Stimulated activated CD8-positive, alpha-beta memory T cell treated with anti-CD3 and anti-CD28 coated beads, Interleukin-15, amount 100 ng/mL, for 48 hours (primary cell): ENCODE data around the gene DKK2.

Experiments
- DNase-seq, 2 donors: peaks; one replicate each; pipeline ENCODE4 v3.0.0-alpha.2; 2020; ENCODE audit warnings: low read depth in 2 of 2

Gene DKK2

DNA sequence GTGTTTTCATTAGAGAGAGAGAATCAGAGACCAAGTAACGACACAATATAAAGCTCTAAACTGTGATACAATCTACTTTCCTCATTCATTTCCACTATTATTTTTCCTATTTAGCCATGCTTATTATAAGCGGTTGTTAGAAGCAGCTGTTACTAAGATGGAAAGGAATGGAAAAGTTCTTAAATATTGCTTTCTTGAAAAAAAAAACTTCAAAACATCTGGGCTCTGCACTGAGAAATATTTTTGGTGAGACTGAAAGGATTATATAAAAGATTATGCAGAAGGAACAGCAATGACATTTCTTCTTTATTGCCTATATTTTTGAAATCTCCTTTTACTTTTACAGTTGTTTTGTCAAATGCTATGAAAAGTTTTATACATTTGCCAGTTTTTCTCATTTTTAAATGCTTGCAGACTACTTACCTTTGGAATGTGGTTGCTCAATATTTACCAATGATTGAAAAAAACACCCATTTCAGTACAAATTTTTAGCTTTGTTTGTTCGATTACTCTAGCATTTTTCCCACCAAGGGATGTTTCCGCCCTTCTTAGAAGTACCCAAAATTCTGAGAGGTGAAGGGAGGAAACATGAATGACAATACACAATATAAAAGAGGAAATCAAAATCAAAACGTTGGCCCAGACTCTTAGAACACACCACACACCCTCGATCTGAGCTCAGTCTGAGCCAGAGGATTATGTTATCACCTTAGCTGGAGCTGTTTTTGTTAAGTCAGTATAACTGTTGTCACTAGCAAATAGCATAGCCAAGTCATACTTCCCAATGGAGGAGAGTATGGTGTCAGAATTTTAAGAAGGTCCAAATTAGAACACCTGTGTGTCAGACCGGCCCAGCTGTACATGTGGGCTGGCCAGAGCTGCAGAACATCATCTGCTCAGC lies 18.4 kb downstream of the DKK2 start:
- DNase-seq: no peak

DNA sequence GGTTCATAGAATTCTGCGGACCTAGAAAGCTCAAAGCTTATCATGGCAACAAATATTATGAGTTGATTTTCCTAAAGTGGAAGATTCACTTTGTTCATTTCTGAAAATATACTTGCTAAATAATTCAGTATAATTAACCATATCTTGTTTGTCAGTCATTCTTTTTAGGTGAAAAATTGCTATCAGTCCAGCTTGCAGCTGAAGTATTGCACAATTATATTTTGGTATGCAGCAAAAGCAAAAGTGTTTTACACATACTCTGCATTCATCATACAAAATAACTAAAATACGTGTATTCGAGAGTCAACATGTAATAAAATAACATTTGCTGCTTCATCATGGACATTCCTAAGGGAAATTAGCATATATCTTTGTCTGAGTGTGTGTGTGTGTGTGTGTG lies 24.8 kb downstream of the DKK2 start:
- no peak for DNase-seq

DNA sequence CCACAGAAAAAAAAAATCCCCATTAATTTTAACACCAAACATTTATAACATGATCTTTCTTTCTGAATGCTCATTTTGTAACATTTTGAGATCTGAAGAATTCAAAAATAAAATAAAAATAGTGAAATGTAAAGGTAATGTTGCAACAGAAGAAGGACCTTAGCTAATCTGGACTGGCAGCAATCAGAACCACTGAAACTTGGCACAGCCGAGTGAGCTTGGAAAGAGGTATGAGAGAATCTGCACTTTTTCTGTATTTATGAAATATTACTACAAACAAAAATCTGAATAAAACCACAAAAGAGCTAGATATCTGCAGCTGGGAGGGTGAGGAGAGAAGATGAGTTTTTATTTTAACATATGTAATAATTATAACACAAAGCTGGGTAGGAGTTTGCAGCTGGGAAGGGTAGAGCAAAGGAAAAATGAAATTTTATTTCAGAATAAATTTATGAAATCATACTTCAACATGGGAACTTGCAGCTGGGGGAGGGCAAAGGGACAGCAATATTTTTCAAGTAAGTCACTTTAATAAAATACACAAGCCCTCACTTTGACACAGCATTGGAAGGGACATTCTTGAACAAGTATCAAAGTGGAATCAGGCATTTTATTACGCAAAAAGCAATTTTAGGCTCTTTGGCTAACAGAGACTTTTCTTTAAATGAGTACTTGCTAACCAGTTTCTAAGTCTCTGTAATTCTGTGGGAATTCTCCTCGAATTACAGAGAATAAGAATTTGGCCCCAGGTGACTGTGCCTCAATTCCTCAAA lies 26.7 kb downstream of the DKK2 start:
- DNase-seq: no peak

DNA sequence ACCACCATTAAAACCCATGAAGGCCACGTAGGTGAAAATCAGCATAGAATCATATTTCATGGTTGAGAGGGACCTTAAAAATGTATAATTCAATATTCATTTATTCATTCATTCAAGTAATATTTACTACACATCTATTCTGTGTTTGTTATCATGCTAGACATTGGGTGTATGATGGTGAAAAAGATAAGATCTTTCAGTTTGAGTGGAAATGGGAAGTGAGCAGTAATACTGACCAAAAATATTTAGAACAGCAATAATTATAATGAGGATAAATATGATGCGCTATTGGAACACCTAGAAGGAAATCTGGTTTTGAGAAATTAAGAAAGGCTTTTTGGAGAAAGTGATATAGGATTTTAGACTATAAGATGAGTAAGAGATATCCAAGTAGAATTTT lies 28.0 kb downstream of the DKK2 start:
- no peak for DNase-seq

DNA sequence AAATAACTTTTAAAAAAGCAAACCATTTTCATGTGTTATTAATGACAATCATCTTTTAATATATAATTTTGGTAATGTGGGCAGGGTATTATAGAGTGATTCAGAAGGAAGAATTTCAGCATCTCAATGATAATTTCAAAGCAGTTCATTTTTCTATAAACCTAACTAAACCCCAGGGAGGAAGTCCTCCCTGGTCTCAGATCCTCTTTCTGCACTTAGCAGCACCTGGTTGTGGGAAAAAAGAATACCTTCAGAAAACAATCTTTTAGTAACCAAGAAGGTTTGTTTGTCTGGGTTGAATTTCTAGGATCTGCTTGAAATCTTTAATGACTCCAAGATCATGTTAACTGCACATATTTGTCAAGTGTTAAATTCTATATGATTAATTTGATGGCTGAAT lies 29.9 kb downstream of the DKK2 start:
- no peak for DNase-seq

DNA sequence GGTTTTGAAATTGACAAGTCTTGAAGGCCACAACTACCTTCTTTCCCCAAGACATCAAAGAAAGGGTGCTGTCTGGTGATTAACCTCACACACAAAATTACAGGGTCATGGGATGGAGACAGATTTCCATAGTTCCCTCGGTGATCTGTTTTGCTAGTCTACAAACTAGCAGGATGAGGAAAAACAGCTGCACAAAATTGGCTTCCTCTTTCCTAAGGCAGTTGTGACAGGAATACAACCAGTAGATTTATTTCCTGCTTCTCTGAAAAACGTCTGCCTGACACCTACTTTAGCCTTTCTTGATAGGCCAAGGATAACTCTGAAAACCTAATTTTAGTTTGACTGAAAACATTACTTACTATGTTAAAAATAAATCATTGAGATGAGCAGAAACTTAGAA lies 39.6 kb downstream of the DKK2 start:
- no peak for DNase-seq

DNA sequence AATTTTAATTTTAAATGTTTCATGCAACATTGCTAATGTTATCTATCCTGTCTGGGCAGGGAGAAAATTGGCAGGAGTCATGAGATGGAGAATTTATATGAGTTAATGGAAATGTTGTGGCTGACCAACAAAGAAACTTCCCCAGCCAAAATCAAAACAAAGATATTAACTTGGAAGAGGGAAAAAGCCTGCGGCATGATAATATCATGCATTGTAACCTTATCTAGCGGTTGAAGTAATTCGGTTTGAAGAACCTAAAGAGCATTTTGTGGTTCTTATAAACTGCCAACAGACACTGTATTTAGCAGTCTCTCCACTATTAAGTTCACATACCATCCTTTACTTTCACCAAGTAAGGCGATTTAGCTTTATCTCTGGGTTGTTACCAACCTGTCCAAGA lies 42.3 kb downstream of the DKK2 start:
- no peak for DNase-seq

DNA sequence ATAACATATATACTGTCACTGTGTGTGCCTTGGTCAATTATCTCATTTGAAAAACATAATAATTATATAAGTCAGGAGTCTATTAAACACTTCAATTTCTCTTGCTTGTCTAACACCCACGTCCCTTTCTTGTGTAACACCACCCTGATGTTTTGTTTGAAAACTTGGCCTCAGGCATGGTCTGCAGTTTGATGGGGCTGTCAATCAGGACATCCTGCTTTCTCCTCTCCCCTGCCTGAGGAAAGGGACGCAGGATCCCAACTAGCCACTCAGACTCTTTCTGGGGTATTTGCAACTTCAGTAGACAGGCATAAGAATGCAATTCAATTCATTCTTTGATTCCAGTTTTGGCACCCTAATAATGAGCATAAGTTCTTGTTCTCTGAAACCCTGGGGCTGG lies 48.8 kb downstream of the DKK2 start:
- DNase-seq: no peak

DNA sequence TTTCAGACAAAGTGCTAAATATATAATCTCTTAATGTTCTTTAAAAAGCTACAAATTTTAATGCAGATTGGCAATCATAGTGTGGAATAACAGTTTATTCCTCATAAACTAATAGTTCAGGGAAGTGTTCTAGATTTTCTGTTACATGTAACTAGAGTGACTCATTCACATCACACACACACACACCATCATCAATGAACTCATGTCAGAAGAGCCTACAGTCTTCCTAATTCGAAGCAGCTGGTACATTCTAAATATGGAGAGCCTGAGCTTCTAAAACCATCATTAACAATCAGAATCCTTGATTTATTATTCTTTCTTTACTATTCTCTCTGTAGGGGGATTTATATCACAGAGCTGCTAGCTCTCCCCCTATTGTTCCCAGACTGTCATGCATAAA lies 49.6 kb downstream of the DKK2 start:
- no peak for DNase-seq

DNA sequence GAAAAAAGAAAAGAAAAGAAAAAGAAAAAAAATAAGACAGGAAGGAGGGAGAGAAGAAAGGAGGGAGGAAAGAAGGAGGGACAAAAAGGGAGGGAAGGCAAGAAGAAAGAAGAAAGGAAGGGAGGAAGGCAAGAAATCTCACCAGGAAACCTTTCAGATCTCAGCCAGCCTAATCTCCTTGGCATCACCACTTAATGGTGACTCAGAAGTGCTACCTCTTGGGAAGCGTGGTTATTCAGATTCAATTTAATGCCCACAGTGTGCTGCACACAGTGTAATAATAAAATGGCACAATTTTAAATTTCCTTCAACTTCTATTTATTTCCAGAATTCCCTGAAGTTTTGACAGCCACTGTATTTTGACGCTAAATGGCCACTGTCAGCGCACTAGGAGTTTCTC lies 50.3 kb downstream of the DKK2 start:
- no peak for DNase-seq

DNA sequence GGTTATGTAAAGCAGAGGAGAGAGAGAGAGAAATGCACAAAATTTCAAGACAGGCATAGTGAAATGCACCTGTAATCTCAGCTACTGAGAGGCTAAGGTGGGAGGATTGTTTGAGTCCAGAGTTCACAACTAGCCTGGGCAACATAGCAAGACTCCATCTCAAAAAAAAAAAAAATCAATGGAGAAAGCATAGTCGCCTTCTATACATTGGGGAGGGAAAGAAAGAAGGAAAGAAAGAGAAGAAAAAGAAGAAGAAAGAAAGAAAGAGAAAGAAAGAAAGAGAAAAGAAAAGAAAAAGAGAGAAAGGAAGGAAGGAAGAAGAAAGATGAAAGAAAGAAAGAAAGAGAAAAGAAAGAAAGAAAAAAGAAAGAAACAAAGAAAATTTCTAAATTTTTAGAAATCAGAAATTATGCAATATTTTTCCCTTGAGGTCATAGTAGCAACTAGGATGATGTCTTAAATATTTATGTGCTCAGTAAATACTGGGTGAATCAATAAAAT lies 53.4 kb downstream of the DKK2 start:
- no peak for DNase-seq

DNA sequence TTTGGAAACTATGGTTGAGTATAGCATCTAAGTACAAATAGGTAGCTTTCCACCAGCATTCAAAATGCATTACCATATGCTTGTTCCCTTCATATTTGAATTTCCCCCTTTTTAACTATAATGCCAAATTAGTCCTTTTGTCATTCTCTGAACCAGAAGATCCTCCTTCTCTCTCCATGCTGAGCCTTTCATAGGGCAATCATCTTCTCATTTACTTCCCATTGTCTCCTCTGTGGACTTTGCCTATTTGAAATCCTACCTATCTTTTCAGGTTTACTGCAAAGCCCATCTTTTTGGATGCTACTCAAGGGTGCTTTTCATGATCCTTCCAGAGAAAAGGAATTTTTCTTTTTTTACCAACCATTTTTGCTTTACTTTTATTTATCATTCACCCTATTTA lies 54.7 kb downstream of the DKK2 start:
- no peak for DNase-seq

DNA sequence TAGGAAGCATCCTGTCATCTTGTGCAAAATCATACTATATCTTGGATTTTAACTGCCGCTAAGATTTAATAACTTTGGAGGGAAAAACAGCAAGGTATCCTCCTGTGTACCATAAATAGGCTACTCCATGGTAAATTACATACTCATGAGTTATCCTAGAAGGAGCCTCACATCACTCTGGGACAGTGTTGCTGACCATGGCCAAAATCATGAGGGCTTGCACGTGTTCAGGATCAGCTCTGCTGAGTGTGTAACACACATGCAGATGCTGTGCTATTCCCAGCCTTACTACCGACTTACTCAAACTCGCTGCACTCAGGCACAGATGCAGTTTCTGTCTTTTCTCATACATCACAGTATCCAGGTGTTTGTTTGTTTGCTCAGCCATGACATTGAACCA lies 56.6 kb downstream of the DKK2 start:
- DNase-seq: no peak

DNA sequence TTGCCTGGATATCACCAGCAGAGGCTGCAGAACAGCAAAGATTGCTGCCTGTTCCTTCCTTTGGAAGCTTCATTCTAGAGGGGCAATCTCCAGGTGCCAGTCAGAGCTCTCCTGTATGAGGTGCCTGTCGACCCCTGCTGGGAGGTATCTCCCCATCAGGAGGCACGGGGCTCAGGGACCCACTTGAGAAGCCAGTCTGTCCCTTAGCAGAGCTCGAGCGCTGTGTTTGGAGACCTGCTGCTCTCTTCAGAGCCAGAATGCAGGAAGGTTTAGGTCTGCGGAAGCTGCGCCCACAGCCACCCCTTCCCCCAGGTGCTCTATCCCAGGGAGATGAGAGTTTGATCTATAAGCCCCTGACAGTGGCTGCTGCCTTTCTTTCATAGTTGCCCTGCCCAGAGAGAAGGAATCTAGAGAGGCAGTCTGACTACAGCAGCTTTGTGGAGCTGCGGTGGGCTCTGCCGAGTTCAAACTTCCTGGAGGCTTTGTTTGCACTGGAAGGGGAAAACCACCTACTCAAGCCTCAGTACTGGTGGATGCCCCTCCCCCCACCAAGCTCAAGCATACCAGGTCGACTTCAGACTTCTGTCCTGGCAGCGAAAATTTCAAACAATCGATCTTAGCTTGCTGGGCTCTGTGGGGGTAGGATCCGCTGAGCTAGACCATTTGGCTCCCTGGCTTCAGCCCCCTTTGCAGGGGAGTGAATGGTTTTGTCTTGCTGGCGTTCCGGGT lies 57.9 kb downstream of the DKK2 start:
- no peak for DNase-seq

DNA sequence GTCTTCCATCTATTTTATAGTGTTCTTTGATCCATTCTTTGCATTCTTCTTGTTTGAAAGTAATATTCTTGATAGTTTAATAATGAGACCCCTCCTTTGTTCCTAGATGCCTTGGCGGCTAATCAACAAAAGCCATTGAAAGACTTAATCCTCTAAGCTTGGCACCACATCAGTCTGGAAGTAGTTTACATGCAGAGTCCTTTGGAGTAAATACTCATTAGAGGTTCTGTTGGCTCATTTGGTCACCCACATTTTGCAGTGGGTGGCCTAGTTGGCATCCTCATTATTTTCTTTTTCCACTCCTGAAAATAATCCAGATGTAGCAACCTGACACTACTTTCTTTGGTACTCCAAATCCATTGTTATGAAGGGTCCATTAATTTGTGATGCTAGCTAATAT lies 64.5 kb downstream of the DKK2 start:
- no peak for DNase-seq

DNA sequence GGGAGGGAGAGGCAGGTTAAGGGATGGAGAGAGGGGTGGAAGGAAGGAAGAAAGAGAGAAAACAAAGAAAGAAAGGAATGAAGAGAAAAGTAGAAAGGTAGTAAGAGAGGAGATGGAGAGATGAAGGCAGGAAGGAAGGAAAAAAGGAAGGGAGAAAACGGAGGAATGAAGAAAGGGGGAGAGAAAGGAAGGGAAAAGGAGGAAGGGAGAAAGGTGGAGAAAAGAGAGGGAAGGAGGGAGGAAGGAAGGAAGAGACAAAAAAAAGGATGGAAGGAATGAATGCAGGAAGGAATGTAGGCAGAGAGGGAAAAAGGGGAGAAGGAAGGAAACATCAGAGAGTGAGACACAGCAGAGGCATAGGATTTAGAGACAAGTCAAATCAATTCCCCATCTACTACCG lies 68.2 kb downstream of the DKK2 start:
- DNase-seq: no peak

DNA sequence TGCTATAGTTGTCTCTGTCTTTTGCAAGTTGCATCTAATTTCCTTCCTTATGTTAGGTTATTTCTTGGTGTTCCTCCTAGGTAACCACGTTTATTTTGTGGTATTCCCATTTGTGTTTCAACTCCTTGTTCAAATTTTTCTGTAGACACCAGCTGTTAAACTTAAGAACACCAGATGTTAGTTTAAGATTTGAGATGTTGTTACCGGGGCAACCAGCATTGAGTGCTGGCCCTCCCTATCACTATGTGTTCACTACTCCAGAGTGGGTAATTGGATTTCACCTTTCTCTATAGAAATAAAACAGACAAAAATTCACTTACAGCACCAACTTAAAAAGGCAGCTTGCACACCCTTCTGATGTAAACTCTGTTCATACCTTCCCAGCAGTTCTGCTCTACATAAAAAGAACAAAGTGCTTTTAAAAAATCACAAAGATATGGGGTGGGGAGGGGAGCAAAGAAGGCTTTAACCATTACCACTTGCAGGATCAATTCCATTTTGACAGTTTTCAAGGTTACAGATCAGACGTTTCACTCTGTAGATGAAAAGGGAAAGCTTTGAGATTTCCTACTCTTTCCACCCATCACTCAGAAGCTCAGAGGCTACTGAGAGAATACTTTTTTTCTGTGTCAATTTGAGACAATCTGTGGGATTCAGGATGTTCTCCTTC lies 82.9 kb downstream of the DKK2 start:
- DNase-seq: no peak

DNA sequence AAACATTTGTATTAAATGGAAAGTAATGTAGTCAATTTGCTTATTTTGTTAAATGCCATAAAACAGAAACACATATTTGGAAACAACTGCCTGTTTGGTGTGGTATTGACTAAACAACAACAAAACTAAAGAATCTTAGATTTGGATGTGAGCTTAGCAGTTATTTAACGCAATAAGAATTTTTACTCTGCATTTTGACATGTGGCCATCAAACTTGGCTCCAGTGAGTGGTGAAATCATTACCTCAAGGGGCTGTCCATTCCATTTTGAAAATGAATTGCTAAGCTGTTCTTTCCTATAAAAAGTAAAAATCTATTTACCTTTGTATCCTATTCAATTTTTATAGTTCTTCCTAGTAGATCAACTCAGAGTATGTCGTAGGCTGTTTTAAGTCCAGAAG lies 84.2 kb downstream of the DKK2 start:
- no peak for DNase-seq

DNA sequence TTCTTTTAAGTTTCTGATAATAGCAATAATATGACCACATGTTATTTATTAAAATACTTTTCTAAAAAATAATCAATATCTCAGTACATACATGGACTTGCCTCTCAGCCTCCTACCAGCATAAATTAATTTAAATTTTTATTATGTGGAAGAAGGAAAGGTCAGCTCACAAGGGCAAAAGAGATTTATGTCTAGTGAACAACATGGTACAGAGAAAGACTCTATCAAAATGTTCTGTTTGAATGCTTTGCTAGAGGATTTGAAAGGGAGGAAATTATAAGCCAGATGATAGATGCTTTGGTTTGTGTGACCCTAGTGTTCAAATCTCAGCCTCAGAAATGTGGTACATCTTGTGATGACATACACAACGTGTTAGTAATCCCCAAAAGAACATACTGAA lies 94.3 kb downstream of the DKK2 start:
- no peak for DNase-seq

DNA sequence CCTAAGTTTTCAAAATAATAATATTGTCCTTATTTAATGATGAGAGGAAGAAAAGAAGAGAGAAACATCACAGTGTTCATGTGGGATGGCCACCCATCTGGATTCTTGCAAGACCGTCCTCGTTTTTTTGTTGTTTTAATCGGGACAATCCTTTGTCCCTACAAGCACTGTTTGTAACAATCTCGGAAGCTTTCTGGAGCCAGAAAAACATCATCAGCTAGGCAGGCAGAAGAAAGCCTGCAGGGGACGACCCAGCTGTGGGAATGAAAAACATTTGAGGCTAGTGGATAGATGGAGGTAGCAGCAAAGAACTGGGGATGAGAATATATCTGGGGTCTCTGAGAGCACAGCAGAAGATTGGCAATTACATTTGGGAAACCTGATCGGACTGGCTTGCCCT lies 105.6 kb downstream of the DKK2 start:
- DNase-seq: no peak

DNA sequence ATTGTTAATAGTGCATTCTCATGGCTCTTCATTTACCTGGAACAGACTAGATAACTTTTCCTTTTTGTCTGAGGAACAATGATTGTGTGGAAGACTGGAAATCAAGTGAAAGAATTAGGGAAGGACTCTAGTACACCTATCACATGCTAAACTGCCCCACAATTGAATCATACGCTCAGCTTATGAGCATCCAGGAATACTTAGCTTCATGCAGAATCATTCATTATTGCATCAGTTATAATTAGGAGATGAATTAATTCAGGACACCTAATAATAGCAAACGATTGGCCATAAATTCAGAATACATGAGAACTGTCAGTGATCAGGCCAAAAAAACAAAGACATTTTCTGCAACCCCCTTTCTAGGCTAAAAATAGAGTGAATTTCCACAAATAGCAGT lies 106.9 kb downstream of the DKK2 start:
- no peak for DNase-seq

DNA sequence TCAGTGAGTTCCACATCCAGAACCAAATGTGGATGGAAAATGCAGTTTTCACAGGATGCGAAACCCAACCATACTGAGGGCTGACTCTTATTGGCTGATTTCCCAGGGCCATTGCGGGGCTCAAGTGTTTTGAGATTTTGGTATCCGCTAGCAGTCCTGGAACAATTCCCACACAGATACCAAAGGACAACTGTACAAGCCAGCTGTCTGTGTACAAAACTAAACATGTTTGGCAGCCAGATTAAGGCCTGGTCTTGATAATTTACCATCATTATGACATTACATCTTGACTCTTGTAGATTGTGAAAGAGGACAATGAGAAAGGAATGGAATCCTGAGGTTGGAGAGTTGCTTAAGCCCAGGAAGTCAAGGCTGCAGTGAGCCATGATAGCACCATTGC lies 121.9 kb downstream of the DKK2 start:
- DNase-seq: no peak
